ENCODE data around the gene CPNE4. TPM values are rescaled to one million over a fixed set of nuclear protein-coding genes. Genes with fewer than 3 reads are reported as not detected.
A peak's percentile ranks its signal among the peaks of the same experiment; 100 is the strongest.

CPNE4 gene
- not detected for total RNA-seq
- polyA plus RNA-seq, result not detected

- H3K4me3 ChIP-seq (ENCODE audit: low read depth, low read length), result no peak within 1 kb of the TSS
- no peak within 1 kb of the TSS for H3K27ac Mint-ChIP-seq
- H3K9me3 Mint-ChIP-seq, result peaks cover 0 to 3% (median 0%) of the 10 kb centered on the region in 7 donors
- H3K9me3 ChIP-seq (ENCODE audit: control insufficient read depth in 2 of 2, low read length in 2 of 2), result no peaks in the 10 kb centered on the region
- peak within 1 kb of the TSS in 1 of 4 donors; percentile 45 for H3K4me3 Mint-ChIP-seq
- peaks cover 0 to 7% (median 2%) of the 10 kb centered on the region in 4 donors for H3K4me1 Mint-ChIP-seq
- H3K27me3 ChIP-seq (ENCODE audit: control insufficient read depth, insufficient read depth, low read length), result peaks cover 34% of the 10 kb centered on the region
- no peaks in the 10 kb centered on the region for H3K36me3 ChIP-seq (ENCODE audit: control insufficient read depth, insufficient read depth, low read length)
- no peak within 1 kb of the TSS for H3K27ac ChIP-seq (ENCODE audit: insufficient read depth, low read length, poor library complexity, severe bottlenecking)
- H3K4me1 ChIP-seq (ENCODE audit: control insufficient read depth, insufficient read depth, low read length, poor library complexity, severe bottlenecking), result no peaks in the 10 kb centered on the region
- H3K36me3 Mint-ChIP-seq, result no peaks in the 10 kb centered on the region
- peak; percentile 2 to 57 (median 24) for DNase-seq
- peaks cover 42% of the 10 kb centered on the region for H3K27me3 Mint-ChIP-seq
- ATAC-seq (ENCODE audit: low read depth in 2 of 2), result peak; percentile 52 to 70
Observed at GRCh38 chr3:132034486-132035464, at the start of gene CPNE4. Gene CPNE4 (minus strand): TSS chr3:132035014.

DNA sequence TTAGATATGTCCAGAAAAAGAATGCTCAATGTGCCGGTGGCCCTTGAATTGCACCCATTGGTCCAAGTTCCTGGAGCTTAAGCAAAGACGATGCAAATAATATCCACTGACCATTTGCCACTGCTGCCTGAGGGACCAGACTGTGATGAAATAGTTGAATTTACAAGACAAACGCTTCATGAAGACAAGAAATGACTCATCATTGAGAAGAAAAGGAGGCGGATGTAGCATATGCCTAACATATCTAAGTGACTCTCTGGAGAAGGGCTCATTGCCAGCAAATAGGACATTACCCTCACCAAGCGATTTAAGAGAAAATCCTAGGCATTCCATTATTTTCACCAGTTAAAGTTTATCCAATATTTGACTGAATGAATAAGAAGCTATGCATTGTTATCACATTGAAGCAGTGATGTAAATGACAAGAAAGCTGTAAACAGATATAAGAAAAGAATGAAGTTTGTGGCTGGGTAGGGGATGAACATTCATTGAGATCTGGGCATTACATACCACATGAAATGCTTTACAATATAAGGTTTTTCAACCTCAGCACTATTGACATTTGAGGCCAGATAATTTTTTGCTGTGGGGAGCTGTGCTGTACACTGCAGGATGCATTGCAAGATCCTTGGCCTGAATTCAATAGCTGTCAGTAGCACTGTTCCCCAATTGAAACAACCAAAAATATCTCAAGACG lies 48.9 kb upstream of the CPNE4 start:
- Mint-ChIP-seq H3K36me3 (no peaks in the 10 kb centered on the region), H3K9me3 (peaks cover 0 to 5% (median 1%) of the 10 kb centered on the region in 7 donors), H3K4me1 (no peaks in the 10 kb centered on the region), H3K27ac (no peak overlapping the region), H3K4me3 (no peak overlapping the region), H3K27me3 (no peaks in the 10 kb centered on the region)
- H3K4me3 ChIP-seq (ENCODE audit: low read depth, low read length), result no peak overlapping the region
- H3K27ac ChIP-seq (ENCODE audit: insufficient read depth, low read length, poor library complexity, severe bottlenecking), result no peak overlapping the region
- no peaks in the 10 kb centered on the region for H3K36me3 ChIP-seq (ENCODE audit: control insufficient read depth, insufficient read depth, low read length)
- no peaks in the 10 kb centered on the region for H3K9me3 ChIP-seq (ENCODE audit: control insufficient read depth in 2 of 2, low read length in 2 of 2)
- no peaks in the 10 kb centered on the region for H3K27me3 ChIP-seq (ENCODE audit: control insufficient read depth, insufficient read depth, low read length)
- ATAC-seq (ENCODE audit: low read depth in 2 of 2) (no peak), DNase-seq (no peak)
- no peaks in the 10 kb centered on the region for H3K4me1 ChIP-seq (ENCODE audit: control insufficient read depth, insufficient read depth, low read length, poor library complexity, severe bottlenecking)

- Histone ChIP-seq H3K4me3 (ENCODE audit: low read depth, low read length) (no peak overlapping the region), H3K36me3 (ENCODE audit: control insufficient read depth, insufficient read depth, low read length) (no peaks in the 10 kb centered on the region), H3K27me3 (ENCODE audit: control insufficient read depth, insufficient read depth, low read length) (no peaks in the 10 kb centered on the region), H3K9me3 (ENCODE audit: control insufficient read depth in 2 of 2, low read length in 2 of 2) (no peaks in the 10 kb centered on the region), H3K4me1 (ENCODE audit: control insufficient read depth, insufficient read depth, low read length, poor library complexity, severe bottlenecking) (no peaks in the 10 kb centered on the region), H3K27ac (ENCODE audit: insufficient read depth, low read length, poor library complexity, severe bottlenecking) (no peak overlapping the region)
- H3K36me3 Mint-ChIP-seq, result no peaks in the 10 kb centered on the region
- ATAC-seq (ENCODE audit: low read depth in 2 of 2) (no peak), DNase-seq (no peak)
- no peaks in the 10 kb centered on the region for H3K27me3 Mint-ChIP-seq
- H3K9me3 Mint-ChIP-seq, result peaks cover 0 to 5% (median 1%) of the 10 kb centered on the region in 7 donors
- no peak overlapping the region for H3K27ac Mint-ChIP-seq
- no peaks in the 10 kb centered on the region for H3K4me1 Mint-ChIP-seq
- H3K4me3 Mint-ChIP-seq, result no peak overlapping the region
Observed at GRCh38 chr3:132083159-132083558, 48.3 kb upstream of the CPNE4 start.

DNA sequence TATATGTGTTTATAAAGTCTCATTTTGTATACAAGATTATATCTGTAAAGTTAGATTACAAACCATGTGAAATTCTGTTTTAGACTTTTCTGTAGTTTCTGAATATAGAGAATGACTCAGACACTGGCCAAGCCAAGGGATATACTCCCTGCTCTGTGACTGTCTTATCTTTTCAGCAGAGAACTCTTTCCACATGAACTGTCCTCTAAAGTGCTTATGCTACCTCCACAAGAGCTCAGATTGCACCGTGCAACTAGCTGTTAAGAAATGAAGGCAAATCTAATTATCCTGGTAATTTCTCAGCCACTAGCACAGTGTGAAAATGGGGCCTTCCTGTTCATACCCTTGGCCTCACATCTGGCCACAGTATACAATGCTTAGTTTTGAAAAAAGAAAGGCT lies 44.3 kb upstream of the CPNE4 start:
- no peak overlapping the region for H3K4me3 ChIP-seq (ENCODE audit: low read depth, low read length)
- Mint-ChIP-seq H3K36me3 (no peaks in the 10 kb centered on the region), H3K9me3 (peaks cover 0 to 5% (median 0%) of the 10 kb centered on the region in 7 donors), H3K4me1 (no peaks in the 10 kb centered on the region), H3K27ac (no peak overlapping the region), H3K27me3 (no peaks in the 10 kb centered on the region), H3K4me3 (no peak overlapping the region)
- H3K27me3 ChIP-seq (ENCODE audit: control insufficient read depth, insufficient read depth, low read length), result no peaks in the 10 kb centered on the region
- H3K27ac ChIP-seq (ENCODE audit: insufficient read depth, low read length, poor library complexity, severe bottlenecking), result no peak overlapping the region
- no peaks in the 10 kb centered on the region for H3K36me3 ChIP-seq (ENCODE audit: control insufficient read depth, insufficient read depth, low read length)
- no peaks in the 10 kb centered on the region for H3K9me3 ChIP-seq (ENCODE audit: control insufficient read depth in 2 of 2, low read length in 2 of 2)
- ATAC-seq (ENCODE audit: low read depth in 2 of 2) (no peak), DNase-seq (no peak)
- H3K4me1 ChIP-seq (ENCODE audit: control insufficient read depth, insufficient read depth, low read length, poor library complexity, severe bottlenecking), result no peaks in the 10 kb centered on the region

DNA sequence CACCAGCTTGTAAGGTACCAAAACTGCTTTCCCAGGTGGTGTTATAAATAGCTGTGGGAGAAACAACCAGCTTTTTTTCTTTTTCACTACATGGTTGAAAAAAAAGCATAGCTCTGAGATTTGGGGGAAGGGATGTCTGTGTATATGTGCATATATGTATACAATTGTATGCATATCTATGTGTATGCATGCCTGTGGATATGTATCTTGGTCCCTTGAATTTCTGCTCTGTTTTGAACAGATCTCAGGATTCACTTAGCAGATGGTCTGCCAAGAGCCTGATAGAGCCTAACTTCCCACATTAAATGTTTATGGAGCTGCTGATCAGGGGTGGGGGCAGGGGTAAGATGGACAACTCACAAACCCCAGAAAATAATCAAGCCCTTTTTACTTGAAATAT lies 39.0 kb upstream of the CPNE4 start:
- Histone ChIP-seq H3K36me3 (ENCODE audit: control insufficient read depth, insufficient read depth, low read length) (no peaks in the 10 kb centered on the region), H3K9me3 (ENCODE audit: control insufficient read depth in 2 of 2, low read length in 2 of 2) (no peaks in the 10 kb centered on the region), H3K27me3 (ENCODE audit: control insufficient read depth, insufficient read depth, low read length) (no peaks in the 10 kb centered on the region), H3K4me3 (ENCODE audit: low read depth, low read length) (no peak overlapping the region), H3K27ac (ENCODE audit: insufficient read depth, low read length, poor library complexity, severe bottlenecking) (no peak overlapping the region), H3K4me1 (ENCODE audit: control insufficient read depth, insufficient read depth, low read length, poor library complexity, severe bottlenecking) (no peaks in the 10 kb centered on the region)
- Mint-ChIP-seq H3K36me3 (no peaks in the 10 kb centered on the region), H3K9me3 (peaks cover 0 to 4% (median 0%) of the 10 kb centered on the region in 7 donors), H3K4me3 (no peak overlapping the region), H3K27me3 (peaks cover 4% of the 10 kb centered on the region), H3K27ac (no peak overlapping the region), H3K4me1 (no peaks in the 10 kb centered on the region)
- DNase-seq, result no peak
- ATAC-seq (ENCODE audit: low read depth in 2 of 2), result no peak

- H3K36me3 Mint-ChIP-seq, result no peaks in the 10 kb centered on the region
- no peak overlapping the region for H3K4me3 Mint-ChIP-seq
- Histone ChIP-seq H3K27ac (ENCODE audit: insufficient read depth, low read length, poor library complexity, severe bottlenecking) (no peak overlapping the region), H3K9me3 (ENCODE audit: control insufficient read depth in 2 of 2, low read length in 2 of 2) (no peaks in the 10 kb centered on the region), H3K27me3 (ENCODE audit: control insufficient read depth, insufficient read depth, low read length) (no peaks in the 10 kb centered on the region), H3K4me3 (ENCODE audit: low read depth, low read length) (no peak overlapping the region), H3K36me3 (ENCODE audit: control insufficient read depth, insufficient read depth, low read length) (no peaks in the 10 kb centered on the region), H3K4me1 (ENCODE audit: control insufficient read depth, insufficient read depth, low read length, poor library complexity, severe bottlenecking) (no peaks in the 10 kb centered on the region)
- no peak overlapping the region for H3K27ac Mint-ChIP-seq
- DNase-seq (no peak), ATAC-seq (ENCODE audit: low read depth in 2 of 2) (no peak)
- H3K27me3 Mint-ChIP-seq, result peaks cover 7% of the 10 kb centered on the region
- H3K9me3 Mint-ChIP-seq, result peaks cover 0 to 4% (median 0%) of the 10 kb centered on the region in 7 donors
- peaks cover 0 to 4% (median 0%) of the 10 kb centered on the region in 4 donors for H3K4me1 Mint-ChIP-seq
Observed at GRCh38 chr3:132071043-132071442, 36.2 kb upstream of the CPNE4 start.

GRCh38 chr3:132064114-132064513 lies 29.3 kb upstream of the CPNE4 start:
- DNase-seq (no peak), ATAC-seq (ENCODE audit: low read depth in 2 of 2) (no peak)
- Mint-ChIP-seq H3K27me3 (peaks cover 6% of the 10 kb centered on the region), H3K4me1 (peaks cover 0 to 4% (median 0%) of the 10 kb centered on the region in 4 donors), H3K27ac (no peak overlapping the region), H3K36me3 (no peaks in the 10 kb centered on the region), H3K9me3 (peaks cover 0 to 3% (median 1%) of the 10 kb centered on the region in 7 donors), H3K4me3 (no peak overlapping the region)
- no peaks in the 10 kb centered on the region for H3K9me3 ChIP-seq (ENCODE audit: control insufficient read depth in 2 of 2, low read length in 2 of 2)
- no peak overlapping the region for H3K27ac ChIP-seq (ENCODE audit: insufficient read depth, low read length, poor library complexity, severe bottlenecking)
- no peaks in the 10 kb centered on the region for H3K27me3 ChIP-seq (ENCODE audit: control insufficient read depth, insufficient read depth, low read length)
- no peak overlapping the region for H3K4me3 ChIP-seq (ENCODE audit: low read depth, low read length)
- no peaks in the 10 kb centered on the region for H3K36me3 ChIP-seq (ENCODE audit: control insufficient read depth, insufficient read depth, low read length)
- H3K4me1 ChIP-seq (ENCODE audit: control insufficient read depth, insufficient read depth, low read length, poor library complexity, severe bottlenecking), result no peaks in the 10 kb centered on the region

All from CD4-positive, CD25-positive, alpha-beta regulatory T cell (primary cell).